Measurements from ENCODE around the gene TAF11L13.
"Not testable (repeated sequence)": the region's sequence is repeated elsewhere in the genome, so short reads cannot be mapped to it uniquely, and the experiment has no call there.

TAF11L13 gene

GRCh38 chr5:17631788-17632187 is at the start of gene TAF11L13:
TAF11L13 (plus strand) TSS chr5:17632088.
- DNase-seq (ENCODE audit: low spot score), result not testable (repeated sequence)

GRCh38 chr5:17585658-17586057 is 46.2 kb upstream of the TAF11L13 start, which contains the start of gene TAF11L7:
TAF11L7 (minus strand) TSS chr5:17585758.
- not testable (repeated sequence) for DNase-seq (ENCODE audit: low spot score)

DNA sequence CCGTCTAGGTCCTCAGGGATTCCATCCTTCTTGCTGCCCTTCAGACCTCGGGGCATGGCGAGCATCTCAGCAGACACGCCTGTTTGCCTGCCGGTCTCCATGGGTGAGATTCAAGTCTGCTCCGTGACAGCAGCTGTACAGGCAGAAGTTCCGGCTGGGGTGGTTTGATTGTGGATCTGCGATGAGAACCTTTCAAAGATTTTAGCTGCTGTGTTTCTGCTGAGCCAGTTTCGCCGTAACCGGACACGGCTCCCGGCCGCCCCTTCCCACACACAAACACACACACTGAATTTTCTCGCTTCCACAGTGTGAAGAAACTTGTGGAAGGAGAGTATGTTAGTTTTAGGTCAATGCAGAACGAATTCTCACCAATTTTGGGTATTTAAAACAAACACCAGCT is 41.0 kb upstream of the TAF11L13 start, which contains the start of gene TAF11L8:
Gene TAF11L8, minus strand, starts transcription at position 101 of the 400 bp plus-strand sequence.
- DNase-seq (ENCODE audit: low spot score), result not testable (repeated sequence)

- not testable (repeated sequence) for DNase-seq (ENCODE audit: low spot score)
Observed at GRCh38 chr5:17594255-17594654, 37.6 kb upstream of the TAF11L13 start, which contains the start of gene TAF11L9. TAF11L9 (minus strand) TSS chr5:17594394.

GRCh38 chr5:17597728-17598127 is 34.2 kb upstream of the TAF11L13 start, which contains the start of gene TAF11L10:
TAF11L10 (minus strand) TSS chr5:17597828.
- not testable (repeated sequence) for DNase-seq (ENCODE audit: low spot score)

GRCh38 chr5:17603880-17604279 is 28.0 kb upstream of the TAF11L13 start, which contains the start of gene TAF11L11:
TAF11L11 (plus strand) TSS chr5:17604183.
- DNase-seq (ENCODE audit: low spot score), result not testable (repeated sequence)

GRCh38 chr5:17604951-17605350 is 26.9 kb upstream of the TAF11L13 start:
- no peak for DNase-seq (ENCODE audit: low spot score)

DNA sequence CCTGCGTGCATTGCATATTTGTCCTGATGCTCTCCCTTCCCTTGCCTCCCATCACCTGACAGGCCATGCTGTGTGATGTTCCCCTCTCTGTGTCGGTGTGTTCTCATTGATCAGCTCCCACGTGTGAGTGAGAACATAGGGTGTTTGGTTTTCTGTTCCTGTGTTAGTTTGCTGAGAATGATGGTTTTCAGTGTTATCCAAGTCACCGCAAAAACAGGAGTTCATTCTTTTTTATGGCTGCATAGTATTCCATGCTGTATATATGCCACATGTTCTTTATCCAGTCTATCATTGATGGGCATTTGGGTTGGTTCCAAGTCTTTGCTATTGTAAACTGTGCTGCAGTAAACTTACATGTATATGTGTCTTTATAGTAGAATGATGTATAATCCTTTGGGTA is 24.4 kb upstream of the TAF11L13 start:
- not testable (repeated sequence) for DNase-seq (ENCODE audit: low spot score)

GRCh38 chr5:17610092-17610491 is 21.8 kb upstream of the TAF11L13 start, which contains the start of gene TAF11L12:
TAF11L12 (plus strand) TSS chr5:17610392.
- not testable (repeated sequence) for DNase-seq (ENCODE audit: low spot score)

DNA sequence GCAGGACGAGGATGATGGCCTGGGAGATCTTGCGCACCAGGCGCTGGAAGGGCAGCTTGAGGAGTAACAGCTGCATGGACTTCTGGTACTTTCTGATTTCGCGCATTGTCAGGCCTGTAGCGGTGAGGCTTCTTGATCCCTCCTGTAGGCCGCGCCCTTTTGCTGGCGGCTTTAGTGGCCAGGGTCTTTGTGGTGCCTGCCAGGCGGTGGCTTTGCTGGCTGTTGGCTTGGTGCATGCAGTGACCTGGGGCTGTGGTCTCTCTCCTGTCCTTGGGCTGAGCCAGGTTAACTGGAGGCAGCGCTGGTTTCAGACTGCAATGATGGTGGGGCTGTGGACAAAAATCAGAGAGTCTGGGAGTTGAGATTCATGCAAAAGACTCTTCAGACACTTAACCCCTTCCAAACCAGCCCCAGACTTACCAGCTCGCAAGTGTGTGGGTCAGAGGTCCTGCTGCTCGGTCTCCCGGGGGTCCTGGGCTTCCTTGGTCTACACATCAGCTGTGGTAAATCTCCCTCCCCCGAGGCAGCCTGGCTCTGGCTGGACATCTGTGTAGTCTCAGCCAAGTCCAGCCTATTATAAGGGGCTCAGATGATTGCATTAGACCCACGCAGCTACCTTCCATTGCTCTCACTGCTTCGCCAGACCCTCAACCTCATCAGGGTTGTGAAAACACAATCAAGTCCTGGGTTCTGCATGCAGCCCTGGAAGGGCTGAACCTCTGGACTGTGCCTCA is 16.8 kb upstream of the TAF11L13 start:
- DNase-seq (ENCODE audit: low spot score), result no peak

DNA sequence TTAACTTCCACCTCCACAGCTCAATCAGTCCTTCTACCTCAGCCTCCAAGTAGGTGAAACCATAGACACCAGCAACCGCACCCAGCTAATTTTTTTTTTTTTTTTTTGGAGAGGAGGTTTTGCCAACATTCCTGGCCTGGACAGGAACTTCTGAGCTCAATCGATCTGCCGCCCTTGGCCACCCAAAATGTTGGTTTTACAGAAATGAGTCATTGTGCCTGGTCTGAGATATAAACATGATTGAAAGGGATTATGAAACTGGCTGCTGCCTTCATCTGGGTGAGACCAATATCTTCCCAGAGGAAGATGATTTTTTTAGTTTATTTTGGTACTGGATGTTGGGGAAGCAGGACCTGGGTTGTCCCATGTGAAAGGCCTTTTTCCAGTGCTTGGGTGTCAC is 12.5 kb upstream of the TAF11L13 start:
- DNase-seq (ENCODE audit: low spot score), result no peak

DNA sequence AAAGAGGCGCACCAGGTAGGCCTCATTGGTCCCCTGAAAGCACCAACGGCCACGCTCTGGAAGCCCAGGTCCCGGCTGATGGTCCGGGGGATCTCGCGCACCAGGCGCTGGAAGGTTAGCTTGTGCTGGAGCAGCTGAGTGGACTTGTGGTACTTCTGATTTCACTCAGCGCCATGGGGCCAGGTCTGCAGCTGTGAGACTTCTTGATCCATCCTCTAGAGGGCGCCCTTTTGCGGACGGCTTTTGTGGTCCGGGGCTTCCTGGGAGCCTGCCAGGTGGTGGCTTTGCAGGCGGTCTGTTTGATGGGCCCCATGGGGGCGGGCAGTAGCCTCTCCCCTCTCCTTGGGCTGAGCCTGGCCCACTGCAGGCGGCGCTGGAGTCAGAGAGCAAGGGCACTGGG is 11.3 kb upstream of the TAF11L13 start:
- DNase-seq (ENCODE audit: low spot score), result no peak

DNA sequence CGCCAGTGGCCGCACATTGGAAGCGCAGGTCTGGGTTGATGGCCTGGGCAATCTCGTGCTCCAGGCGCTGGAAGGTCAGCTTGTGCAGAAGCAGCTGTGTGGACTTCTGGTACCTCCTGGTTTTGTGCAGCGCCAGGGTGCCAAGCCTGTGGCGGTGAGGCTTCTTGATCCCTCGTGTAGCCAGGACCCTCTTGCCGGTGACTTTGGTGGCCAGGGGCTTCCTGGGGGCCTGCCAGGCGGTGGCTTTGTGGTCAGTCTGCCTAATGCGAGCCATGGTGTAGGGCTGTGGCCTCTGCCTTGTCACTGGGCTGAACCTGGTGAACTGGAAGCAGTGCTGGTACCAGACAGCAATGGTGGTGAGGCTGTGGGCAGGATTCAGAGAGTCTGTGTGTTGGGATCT is 6.2 kb upstream of the TAF11L13 start:
- no peak for DNase-seq (ENCODE audit: low spot score)

DNA sequence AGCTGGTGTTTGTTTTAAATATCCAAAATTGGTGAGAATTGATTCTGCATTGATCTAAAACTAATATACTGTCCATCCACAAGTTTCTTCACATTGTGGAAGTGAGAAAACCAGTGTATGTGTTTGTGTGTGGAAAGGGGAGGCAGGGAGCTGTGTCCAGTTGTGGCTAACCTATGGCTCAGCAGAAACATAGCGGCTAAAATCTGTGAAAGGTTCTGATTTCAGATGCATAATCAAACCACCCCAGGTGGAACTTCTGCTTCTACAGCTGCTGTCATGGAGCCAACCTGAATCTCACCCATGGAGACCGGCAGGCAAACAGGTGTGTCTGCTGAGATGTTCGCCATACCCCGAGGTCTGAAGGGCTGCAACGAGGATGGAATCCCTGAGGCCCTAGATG is 2.3 kb downstream of the TAF11L13 start, which contains the start of gene TAF11L14:
Gene TAF11L14, plus strand, starts transcription at position 301 of the 400 bp plus-strand sequence.
- no peak for DNase-seq (ENCODE audit: low spot score)

- not testable (repeated sequence) for DNase-seq (ENCODE audit: low spot score)
Observed at GRCh38 chr5:17649232-17649631, 17.3 kb downstream of the TAF11L13 start.

- DNase-seq (ENCODE audit: low spot score), result not testable (repeated sequence)
Observed at GRCh38 chr5:17655201-17655759, 23.4 kb downstream of the TAF11L13 start.

GRCh38 chr5:17655921-17656320 is 24.0 kb downstream of the TAF11L13 start:
- no peak for DNase-seq (ENCODE audit: low spot score)

GRCh38 chr5:17663182-17663581 is 31.3 kb downstream of the TAF11L13 start:
- no peak for DNase-seq (ENCODE audit: low spot score)

GRCh38 chr5:17665836-17666235 is 33.9 kb downstream of the TAF11L13 start:
- DNase-seq (ENCODE audit: low spot score), result no peak

DNA sequence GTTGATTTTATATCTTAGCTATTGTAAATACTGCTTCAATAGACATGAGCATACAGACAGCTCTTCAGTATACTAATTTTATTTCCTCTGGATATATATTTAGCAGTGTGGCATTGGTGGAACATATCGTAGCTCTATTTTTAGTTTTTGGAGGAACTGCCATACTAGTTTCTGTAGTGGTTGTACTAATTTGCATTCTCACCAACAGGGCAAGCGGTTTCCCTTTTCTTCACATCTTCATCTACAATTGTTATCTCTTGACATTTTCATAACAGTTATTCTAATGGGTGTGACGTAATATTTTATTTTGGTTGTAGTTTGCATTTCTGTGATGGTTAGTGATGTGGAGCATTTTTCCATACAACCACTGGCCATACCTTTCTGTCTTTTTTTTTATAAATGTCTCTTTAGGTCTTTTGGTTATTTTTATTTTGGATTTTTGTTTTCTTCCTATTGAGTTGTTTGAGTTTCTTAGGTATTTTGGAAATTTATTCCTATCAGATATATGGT is 34.9 kb downstream of the TAF11L13 start:
- no peak for DNase-seq (ENCODE audit: low spot score)

DNA sequence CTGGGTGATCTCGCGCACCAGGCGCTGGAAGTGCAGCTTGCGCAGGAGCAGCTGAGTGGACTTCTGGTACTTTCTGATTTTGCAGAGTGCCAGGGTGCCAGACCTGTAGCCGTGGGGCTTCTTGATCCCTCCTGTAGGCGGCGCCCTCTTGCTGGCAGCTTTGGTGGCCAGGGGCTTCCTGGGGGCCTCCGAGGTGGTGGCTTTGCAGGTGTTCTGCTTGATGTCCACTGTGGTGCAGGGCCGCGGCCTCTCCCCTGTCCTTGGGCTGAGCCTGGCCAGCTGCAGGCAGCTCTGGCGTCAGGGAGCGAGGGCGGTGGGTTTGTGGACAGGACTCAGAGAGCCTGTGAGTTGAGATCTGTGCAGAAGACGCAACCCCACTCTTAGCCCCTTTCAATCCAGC is 38.5 kb downstream of the TAF11L13 start:
- DNase-seq (ENCODE audit: low spot score), result no peak

DNA sequence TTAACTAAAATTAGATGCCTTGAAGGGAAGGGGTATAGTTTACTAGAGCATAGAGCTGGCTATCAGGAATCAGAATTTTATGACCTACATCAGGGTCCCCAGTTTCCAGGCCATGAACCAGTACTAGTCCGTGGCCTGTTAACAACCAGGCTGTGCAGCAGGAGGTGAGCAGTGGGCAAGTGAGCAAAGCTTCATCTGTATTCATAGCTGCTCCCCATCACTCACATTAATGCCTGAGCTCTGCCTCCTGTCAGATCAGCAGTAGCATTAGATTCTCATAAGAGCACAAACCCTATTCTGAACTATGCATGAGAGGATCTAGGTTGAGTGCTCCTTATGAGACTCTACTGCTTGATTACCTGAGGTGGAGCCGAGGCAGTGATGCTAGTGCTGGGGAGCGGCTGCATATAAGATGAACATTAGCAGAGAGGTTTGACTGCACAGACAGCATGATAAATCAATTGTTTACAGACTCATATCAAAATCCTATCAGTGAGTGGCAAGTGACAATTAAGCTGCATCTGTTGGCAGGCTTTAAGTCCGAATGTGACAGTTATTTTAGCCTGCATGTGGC is 47.0 kb downstream of the TAF11L13 start:
- DNase-seq (ENCODE audit: low spot score), result no peak

Measured in globus pallidus (tissue), 1 donor.